Activated CD8-positive, alpha-beta T cell treated with anti-CD3 and anti-CD28 coated beads, Interleukin-2, amount 10 ng/mL, durations not matched to agents 7 days and 5 days (primary cell): ENCODE measurements around the gene MGMT. TPM values are rescaled to one million over a fixed set of nuclear protein-coding genes. Genes with fewer than 3 reads are reported as not detected.

Experiments
- ATAC-seq: fragments of 150-1000 bp; cut with Tn5 transposase; one replicate; pipeline ENCODE4 v1.10.0; 2021; ENCODE audit warnings: moderate library complexity
- CTCF ChIA-PET: fragments of 350-600 bp; sonication (Branson Sonifier 250); formaldehyde crosslinking; loops from one replicate; lab custom pipeline; 2021; ENCODE audit warnings: antibody characterized with exemption; lab: Charles Lee
- POLR2A ChIA-PET: fragments of 350-600 bp; sonication (Branson Sonifier 250); formaldehyde crosslinking; loops from one replicate; lab custom pipeline; 2021; ENCODE audit warnings: antibody characterized with exemption; lab: Charles Lee
- DNase-seq: peaks from one replicate; pipeline ENCODE4 v3.0.0-alpha.2; 2020
- H3K27ac Mint-ChIP-seq: one replicate; pipeline ENCODE4 v1.8.0; 2021; ENCODE audit warnings: mild to moderate bottlenecking, mixed read lengths
- H3K27me3 Mint-ChIP-seq: one replicate; pipeline ENCODE4 v1.8.0; 2021; ENCODE audit warnings: low read depth, mixed read lengths
- H3K36me3 Mint-ChIP-seq: one replicate; pipeline ENCODE4 v1.8.0; 2021; ENCODE audit warnings: low read depth, mixed read lengths
- H3K4me1 Mint-ChIP-seq: one replicate; pipeline ENCODE4 v1.8.0; 2021; ENCODE audit warnings: low read depth, mixed read lengths
- H3K4me3 Mint-ChIP-seq: one replicate; pipeline ENCODE4 v1.8.0; 2021; ENCODE audit warnings: mild to moderate bottlenecking, mixed read lengths
- H3K9me3 Mint-ChIP-seq: one replicate; pipeline ENCODE4 v1.8.0; 2022; ENCODE audit warnings: mixed read lengths; ENCODE audit not compliant: insufficient read depth
- total RNA-seq, 2 experiments: library from RNA; stranded (reverse); gene quantifications; one replicate each; pipeline ENCODE4 v1.2.3, GENCODE V29; 2021

The MGMT gene
- total RNA-seq, 2 experiments from 2014 or later = 16.7 to 17.3 TPM

DNA sequence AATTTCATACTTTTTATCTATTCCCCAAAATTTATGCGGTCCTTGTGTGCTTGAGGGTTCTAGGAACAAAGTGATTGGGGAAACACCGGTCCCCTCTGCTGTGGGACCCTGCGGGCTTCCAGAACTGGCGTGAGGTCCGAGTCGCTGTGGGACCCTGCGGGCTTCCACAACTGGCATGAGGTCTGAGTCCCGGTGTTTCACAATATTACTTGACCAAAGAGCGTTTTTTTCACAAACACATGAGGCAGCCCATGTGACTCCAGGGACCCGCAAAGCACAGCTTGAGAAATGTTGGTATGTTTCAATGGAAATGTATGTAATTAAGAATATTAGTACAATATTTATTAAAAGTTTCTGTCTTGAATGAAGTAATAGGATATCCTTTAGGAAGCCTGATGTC is 212.2 kb downstream of the MGMT start:
- H3K27ac Mint-ChIP-seq = no peak overlapping the region
- POLR2A ChIA-PET = no interaction called here
- CTCF ChIA-PET = no interaction called here
- ATAC-seq (no peak), DNase-seq (no peak)
- H3K27me3 Mint-ChIP-seq = no peaks in the 10 kb centered on the region
- no peak overlapping the region for H3K4me3 Mint-ChIP-seq
- H3K36me3 Mint-ChIP-seq = peaks cover 3% of the 10 kb centered on the region
- peaks cover 5% of the 10 kb centered on the region for H3K9me3 Mint-ChIP-seq
- no peaks in the 10 kb centered on the region for H3K4me1 Mint-ChIP-seq

DNA sequence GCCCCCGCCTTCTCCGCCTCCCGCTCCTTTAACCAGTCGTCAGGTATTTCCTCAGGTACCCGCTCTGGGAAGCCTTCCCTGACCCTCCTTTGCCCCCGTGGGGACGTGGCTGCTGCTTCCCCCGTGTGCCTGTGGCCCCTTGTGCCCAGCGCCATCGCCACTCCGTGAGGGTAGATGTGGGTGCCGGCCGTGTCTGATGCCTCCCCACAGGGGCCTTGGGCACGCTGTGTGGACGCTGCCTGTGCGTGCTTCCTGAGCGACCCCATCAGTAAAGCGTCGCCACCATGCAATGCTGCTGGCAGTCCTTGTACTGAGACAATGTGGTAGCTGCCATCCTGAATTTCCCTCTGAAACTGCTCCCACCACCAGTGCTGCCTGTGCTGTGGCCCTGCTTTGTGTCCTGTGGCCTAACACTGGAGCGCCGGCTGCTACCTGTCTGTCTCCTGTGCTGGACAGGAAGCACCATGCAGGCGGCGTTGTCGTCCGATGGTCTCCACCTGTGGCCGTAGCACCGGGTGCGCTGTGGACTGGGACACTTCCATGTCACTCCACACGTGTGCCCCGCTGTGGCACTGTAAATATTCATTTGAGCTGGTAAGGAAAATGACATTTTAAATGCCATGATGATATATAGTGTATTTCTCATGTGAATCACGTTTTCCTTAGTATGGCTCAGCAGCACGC is 213.8 kb downstream of the MGMT start:
- H3K9me3 Mint-ChIP-seq = peaks cover 5% of the 10 kb centered on the region
- ChIA-PET CTCF (no interaction called here), POLR2A (no interaction called here)
- no peak overlapping the region for H3K4me3 Mint-ChIP-seq
- no peaks in the 10 kb centered on the region for H3K27me3 Mint-ChIP-seq
- ATAC-seq = no peak
- no peak overlapping the region for H3K27ac Mint-ChIP-seq
- no peaks in the 10 kb centered on the region for H3K4me1 Mint-ChIP-seq
- no peak for DNase-seq
- H3K36me3 Mint-ChIP-seq = no peaks in the 10 kb centered on the region

DNA sequence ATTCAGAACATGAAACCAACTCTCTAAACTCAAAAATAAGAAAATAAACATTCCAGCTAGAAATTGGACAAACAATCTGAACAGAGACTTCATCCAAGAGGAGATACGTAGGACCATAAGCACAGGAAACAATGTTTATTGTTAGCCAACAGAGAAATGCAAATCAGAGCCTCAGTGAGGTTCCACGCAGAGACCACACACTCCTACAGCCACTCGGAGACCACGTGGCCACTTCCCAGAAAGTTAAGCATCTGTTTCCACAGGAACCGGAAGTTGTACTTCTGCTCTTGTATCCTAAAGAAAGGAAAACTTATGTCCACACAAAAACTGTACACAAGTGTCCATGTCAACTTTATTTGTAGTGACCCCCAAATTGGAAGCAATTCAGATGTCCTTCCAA is 214.8 kb downstream of the MGMT start:
- Mint-ChIP-seq H3K27me3 (no peaks in the 10 kb centered on the region), H3K4me3 (no peak overlapping the region), H3K27ac (no peak overlapping the region), H3K4me1 (no peaks in the 10 kb centered on the region), H3K36me3 (no peaks in the 10 kb centered on the region), H3K9me3 (peaks cover 5% of the 10 kb centered on the region)
- DNase-seq (no peak), ATAC-seq (no peak)
- CTCF ChIA-PET = no interaction called here
- POLR2A ChIA-PET = no interaction called here

DNA sequence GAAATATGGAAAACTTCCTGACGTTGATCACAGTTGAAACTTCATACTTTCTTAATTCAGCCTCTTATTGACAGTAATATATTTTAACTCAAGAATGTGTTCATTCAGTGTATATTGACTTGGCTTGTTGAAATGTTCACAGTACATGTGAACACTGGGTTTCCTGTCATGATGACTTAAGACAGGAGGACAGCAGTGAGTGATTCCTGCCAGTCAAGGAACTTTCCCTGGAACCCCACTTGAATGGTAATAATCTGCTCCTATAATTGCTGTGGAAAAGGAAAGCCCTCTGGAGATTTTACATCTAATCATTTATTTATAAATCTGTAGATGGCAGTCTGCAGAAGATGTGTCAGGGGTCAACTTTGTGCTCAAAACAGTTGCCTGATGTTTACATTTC is 216.5 kb downstream of the MGMT start:
- Mint-ChIP-seq H3K4me1 (no peaks in the 10 kb centered on the region), H3K27ac (no peak overlapping the region), H3K9me3 (peaks cover 5% of the 10 kb centered on the region), H3K36me3 (peaks cover 2% of the 10 kb centered on the region), H3K27me3 (no peaks in the 10 kb centered on the region), H3K4me3 (no peak overlapping the region)
- CTCF ChIA-PET = no interaction called here
- POLR2A ChIA-PET = no interaction called here
- no peak for ATAC-seq
- DNase-seq = no peak

DNA sequence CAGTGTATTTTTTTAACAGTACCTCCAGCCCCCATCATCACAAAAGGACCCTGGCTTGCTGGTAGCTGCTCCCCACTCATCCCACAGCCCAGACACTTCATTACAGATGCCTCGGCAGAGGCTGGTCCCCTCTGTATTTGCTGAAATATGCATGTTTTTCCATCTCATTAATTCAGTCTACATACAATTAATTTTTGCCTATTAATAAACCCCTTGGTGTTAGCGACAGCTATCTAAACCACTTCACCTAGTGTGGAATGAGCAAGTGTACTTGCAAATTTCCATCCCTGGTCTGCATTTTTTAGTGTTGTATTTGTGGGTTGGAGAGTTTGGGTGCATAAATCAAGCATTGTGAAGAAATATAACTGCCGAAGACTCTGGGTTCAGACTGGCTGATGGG is 216.9 kb downstream of the MGMT start:
- H3K4me1 Mint-ChIP-seq = no peaks in the 10 kb centered on the region
- H3K4me3 Mint-ChIP-seq = no peak overlapping the region
- DNase-seq (no peak), ATAC-seq (no peak)
- POLR2A ChIA-PET = no interaction called here
- CTCF ChIA-PET = no interaction called here
- H3K27ac Mint-ChIP-seq = no peak overlapping the region
- H3K9me3 Mint-ChIP-seq = peaks cover 5% of the 10 kb centered on the region
- no peaks in the 10 kb centered on the region for H3K27me3 Mint-ChIP-seq
- H3K36me3 Mint-ChIP-seq = peaks cover 2% of the 10 kb centered on the region

DNA sequence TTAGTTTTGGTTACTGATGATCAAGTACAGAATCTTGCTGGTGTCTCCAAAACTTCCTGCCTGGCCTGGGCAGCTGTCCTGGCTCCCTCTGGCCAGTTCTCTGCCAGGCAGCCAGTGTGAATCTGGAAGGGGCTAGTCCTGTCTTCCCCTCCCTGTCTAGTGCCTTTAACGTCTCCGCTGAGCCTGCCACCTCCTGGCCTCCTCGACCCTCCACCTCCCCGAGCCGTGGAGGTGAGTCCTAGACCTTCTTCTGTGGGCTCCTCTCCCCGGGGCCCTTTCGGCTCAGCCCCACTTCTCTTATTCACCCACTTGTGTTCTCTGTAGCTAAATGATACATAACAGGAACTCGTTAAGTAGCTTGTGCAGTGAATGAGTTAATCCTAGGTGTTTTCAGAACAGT is 218.2 kb downstream of the MGMT start:
- ChIA-PET POLR2A (no interaction called here), CTCF (no interaction called here)
- Mint-ChIP-seq H3K27me3 (no peaks in the 10 kb centered on the region), H3K36me3 (peaks cover 2% of the 10 kb centered on the region), H3K9me3 (no peaks in the 10 kb centered on the region), H3K27ac (no peak overlapping the region), H3K4me1 (no peaks in the 10 kb centered on the region), H3K4me3 (no peak overlapping the region)
- no peak for ATAC-seq
- no peak for DNase-seq

DNA sequence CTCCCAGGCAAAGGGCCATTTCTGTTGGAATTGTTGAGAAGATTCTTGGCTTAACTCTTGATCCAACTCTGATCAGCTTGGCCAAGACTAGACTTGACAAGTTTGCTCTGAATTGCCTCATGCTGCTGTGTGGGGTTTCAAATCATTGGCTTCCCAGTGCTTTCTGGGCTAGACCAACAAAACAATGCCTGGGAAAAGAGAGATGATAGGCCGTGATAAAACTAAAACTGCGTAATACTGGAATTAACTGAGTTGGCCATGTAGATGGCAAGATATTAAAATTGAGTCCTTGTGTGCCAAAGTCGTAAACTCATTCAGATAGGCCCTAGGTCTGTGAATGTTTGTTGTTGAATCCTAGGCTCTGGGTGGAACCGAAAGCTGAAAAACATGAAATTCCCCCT is 222.6 kb downstream of the MGMT start:
- ATAC-seq (no peak), DNase-seq (no peak)
- Mint-ChIP-seq H3K4me3 (no peak overlapping the region), H3K27me3 (no peaks in the 10 kb centered on the region), H3K9me3 (no peaks in the 10 kb centered on the region), H3K27ac (no peak overlapping the region), H3K36me3 (peaks cover 2% of the 10 kb centered on the region), H3K4me1 (no peaks in the 10 kb centered on the region)
- ChIA-PET POLR2A (no interaction called here), CTCF (interaction anchor here (1.0 kb wide), 1 partner anchor 17 kb away, joined by 3 read pairs; no protein-coding TSS in a partner anchor)

DNA sequence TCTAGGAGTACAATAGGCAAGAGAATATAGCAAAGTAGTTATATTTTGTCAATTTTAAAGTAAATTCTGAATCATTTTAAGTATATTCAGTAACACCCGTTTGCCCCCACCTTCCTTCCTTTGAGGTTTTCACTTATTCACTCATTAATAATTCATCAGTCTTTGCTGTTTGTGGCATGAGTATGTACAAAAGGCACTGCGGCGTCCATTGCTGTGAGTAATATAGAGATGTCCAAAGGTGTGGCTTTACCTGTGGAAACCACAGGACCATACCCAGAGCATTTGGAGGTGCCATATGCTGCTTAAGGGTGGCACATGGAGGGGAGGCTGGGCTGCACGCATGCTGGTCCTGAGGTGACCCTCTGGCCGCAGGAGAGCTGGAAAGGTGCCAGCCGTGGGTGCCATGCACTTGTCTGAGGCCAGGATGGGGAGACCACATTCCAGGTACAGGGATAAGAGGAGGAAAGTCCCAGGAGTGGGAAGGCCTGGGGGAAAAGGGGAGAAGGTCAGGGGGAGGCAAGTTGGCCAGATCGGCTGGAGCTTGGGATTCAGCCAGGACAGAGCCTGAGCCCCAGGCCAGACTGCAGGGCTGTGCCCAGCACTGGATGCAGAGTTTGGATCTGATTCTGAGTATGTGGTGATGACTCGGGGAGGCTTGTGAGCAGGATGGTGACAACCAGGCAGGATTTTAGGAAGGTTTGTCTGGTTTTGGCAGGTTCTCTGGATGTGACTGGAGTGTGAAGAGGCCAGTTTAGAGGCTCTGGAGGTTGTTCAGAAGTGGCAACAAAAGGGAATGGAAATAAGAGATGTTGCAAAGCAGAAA is 223.4 kb downstream of the MGMT start:
- peaks cover 2% of the 10 kb centered on the region for H3K36me3 Mint-ChIP-seq
- H3K9me3 Mint-ChIP-seq = no peaks in the 10 kb centered on the region
- ATAC-seq (no peak), DNase-seq (no peak)
- ChIA-PET CTCF (no interaction called here), POLR2A (no interaction called here)
- no peak overlapping the region for H3K27ac Mint-ChIP-seq
- no peak overlapping the region for H3K4me3 Mint-ChIP-seq
- H3K4me1 Mint-ChIP-seq = no peaks in the 10 kb centered on the region
- no peaks in the 10 kb centered on the region for H3K27me3 Mint-ChIP-seq

DNA sequence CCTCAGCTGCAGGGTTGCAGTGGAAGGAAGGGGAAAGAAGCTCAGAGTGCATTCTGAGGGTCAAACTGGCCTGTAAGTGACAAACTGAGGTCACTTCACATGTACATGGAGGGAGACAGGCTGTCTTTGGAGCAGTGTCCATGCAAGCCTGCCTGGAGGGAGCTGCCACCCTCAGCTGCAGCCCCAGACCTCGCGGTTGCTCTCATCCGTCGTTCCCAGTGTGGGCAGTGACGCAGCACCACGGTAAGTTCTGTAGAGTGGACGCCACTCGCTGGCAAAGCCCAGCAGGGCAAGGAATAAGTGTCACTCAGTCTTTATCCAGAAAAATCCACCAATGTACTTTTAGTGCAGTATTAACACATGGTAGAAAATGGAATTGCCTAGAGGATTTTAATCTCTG is 225.7 kb downstream of the MGMT start:
- CTCF ChIA-PET = no interaction called here
- Mint-ChIP-seq H3K27me3 (no peaks in the 10 kb centered on the region), H3K36me3 (peaks cover 2% of the 10 kb centered on the region), H3K4me1 (no peaks in the 10 kb centered on the region), H3K27ac (no peak overlapping the region), H3K4me3 (no peak overlapping the region), H3K9me3 (no peaks in the 10 kb centered on the region)
- POLR2A ChIA-PET = no interaction called here
- DNase-seq = no peak
- ATAC-seq = no peak

DNA sequence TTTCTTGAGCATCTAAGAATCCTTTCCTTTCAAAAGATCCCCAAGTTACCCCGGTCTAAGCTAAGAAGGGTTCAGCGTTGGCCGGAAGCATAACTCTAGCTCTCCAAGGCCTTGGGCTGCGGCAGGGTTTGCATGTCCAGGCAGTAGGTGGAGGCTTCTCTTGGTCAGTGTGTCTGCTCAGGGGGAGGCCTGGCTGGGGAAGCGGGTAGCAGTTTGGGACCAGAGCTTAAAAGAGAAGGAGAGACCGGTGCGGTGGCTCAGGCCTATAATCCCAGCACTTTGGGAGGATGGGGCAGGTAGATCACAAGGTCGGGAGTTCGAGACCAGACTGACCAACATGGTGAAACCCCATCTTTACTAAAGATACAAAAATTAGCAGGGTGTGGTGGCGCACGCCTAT is 226.3 kb downstream of the MGMT start:
- no peak overlapping the region for H3K27ac Mint-ChIP-seq
- no peaks in the 10 kb centered on the region for H3K27me3 Mint-ChIP-seq
- no peak overlapping the region for H3K4me3 Mint-ChIP-seq
- ChIA-PET POLR2A (no interaction called here), CTCF (no interaction called here)
- no peaks in the 10 kb centered on the region for H3K9me3 Mint-ChIP-seq
- no peak for DNase-seq
- no peak for ATAC-seq
- no peaks in the 10 kb centered on the region for H3K4me1 Mint-ChIP-seq
- H3K36me3 Mint-ChIP-seq = peaks cover under 1% of the 10 kb centered on the region

DNA sequence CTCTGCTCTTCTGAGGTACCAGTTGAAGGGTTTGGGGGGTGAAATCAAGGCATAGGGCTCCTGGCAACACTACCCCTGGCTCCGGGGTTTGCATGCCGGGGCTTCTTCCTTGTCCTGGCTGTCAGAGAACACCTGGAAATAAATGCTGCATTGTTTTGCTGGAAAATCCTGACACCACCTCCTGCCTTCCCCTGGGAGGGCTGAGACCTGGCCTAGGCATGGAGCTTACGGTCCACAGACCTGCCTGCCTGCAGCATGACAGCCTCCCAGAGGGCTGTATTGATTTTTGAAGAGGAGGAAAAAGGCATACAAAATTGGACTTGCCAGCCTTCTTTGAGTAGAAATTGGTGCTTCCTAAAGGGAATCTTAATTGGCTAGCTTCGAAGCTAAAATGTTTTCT is 227.1 kb downstream of the MGMT start:
- H3K4me1 Mint-ChIP-seq = no peaks in the 10 kb centered on the region
- no peaks in the 10 kb centered on the region for H3K27me3 Mint-ChIP-seq
- no peaks in the 10 kb centered on the region for H3K9me3 Mint-ChIP-seq
- CTCF ChIA-PET = no interaction called here
- DNase-seq (no peak), ATAC-seq (no peak)
- H3K36me3 Mint-ChIP-seq = no peaks in the 10 kb centered on the region
- POLR2A ChIA-PET = no interaction called here
- no peak overlapping the region for H3K4me3 Mint-ChIP-seq
- no peak overlapping the region for H3K27ac Mint-ChIP-seq

DNA sequence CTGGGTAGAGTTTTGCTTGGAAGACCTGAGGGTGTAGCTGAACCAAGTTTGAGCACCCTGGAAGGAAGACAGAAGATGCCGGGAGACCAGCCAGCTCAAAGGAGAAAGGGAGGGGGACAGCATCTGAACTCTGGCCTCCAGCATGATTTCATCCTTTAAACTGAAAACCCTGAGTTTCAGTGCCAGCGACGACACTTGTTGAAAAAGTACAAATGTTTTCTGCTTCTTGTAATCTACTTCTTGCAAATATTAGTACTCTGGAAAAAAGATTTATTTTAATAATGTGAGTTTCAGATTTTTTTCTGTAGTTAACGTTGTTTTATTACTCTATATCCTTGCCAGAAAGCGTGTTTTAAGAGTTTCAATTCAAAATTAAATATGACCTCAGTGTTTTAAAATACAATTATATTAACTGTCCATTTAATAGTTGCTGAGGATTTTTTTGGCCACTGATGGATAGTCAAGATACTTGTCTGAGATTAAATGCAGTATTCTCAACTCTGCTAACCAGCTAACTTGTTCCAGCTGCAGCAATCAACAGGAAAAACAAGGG is 227.7 kb downstream of the MGMT start:
- H3K9me3 Mint-ChIP-seq = no peaks in the 10 kb centered on the region
- ChIA-PET POLR2A (no interaction called here), CTCF (no interaction called here)
- DNase-seq = no peak
- H3K4me1 Mint-ChIP-seq = no peaks in the 10 kb centered on the region
- H3K36me3 Mint-ChIP-seq = no peaks in the 10 kb centered on the region
- no peaks in the 10 kb centered on the region for H3K27me3 Mint-ChIP-seq
- no peak overlapping the region for H3K27ac Mint-ChIP-seq
- ATAC-seq = no peak
- H3K4me3 Mint-ChIP-seq = no peak overlapping the region
